Measurements from ENCODE around the gene GMCL2.
A peak's percentile ranks its signal among the peaks of the same experiment; 100 is the strongest.

Gene GMCL2

DNA sequence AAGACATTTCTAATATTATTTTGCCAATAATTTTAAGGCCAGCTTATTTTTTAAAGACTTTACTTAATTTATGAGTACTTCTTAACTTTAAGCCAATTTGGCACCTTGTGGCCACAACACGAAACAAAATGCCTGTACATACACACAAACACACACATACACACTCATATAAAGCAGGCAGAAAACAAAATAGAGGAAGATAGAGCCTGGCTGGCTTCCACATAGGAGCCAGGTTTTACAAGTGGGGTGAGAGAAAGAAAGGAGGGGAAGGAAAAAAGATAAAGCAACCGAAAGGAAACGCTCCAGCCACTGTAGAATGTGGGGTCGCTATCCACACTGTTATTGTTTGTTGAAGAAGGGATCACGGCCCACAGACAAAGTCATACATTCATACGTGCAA, 10.4 kb downstream of the GMCL2 start:
- FAIRE-seq, result no peak

DNA sequence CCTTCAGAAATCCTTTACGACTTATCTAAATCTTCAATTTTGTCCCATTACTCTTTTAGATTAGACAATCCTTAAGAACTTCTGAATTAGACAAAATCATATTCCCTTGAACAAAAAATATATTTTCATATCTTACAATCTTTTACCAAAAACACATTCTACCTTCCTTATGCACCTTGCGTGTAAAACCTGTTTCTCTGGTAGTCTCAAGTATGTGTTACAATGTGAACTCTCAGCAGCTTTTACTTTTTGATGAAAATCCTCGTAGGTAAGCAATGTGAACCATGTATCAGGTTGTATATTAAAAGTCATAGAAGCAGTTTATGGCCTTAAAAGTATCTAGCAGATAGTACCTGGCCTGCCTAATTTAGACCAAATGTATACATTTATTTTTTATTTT, 12.7 kb downstream of the GMCL2 start:
- FAIRE-seq, result no peak

DNA sequence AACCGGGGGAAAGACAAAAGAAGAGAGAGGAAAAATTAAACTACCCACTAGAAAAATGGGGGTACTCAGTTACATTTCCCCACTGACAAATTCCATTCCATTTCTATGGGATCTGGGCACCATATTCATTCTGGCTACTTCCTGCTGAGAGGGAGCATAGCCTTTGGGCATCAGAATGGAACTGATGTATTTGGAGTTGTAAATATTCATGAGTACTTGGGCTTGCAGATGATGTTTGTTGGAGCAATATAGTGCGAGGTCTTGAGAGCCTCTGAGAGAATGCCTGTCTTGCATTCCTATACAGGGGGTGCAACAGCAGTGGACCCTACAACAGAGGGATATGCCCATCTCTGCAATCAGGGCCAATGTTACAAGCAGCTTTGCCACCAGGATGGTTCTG, 16.7 kb downstream of the GMCL2 start:
- no peak for FAIRE-seq

DNA sequence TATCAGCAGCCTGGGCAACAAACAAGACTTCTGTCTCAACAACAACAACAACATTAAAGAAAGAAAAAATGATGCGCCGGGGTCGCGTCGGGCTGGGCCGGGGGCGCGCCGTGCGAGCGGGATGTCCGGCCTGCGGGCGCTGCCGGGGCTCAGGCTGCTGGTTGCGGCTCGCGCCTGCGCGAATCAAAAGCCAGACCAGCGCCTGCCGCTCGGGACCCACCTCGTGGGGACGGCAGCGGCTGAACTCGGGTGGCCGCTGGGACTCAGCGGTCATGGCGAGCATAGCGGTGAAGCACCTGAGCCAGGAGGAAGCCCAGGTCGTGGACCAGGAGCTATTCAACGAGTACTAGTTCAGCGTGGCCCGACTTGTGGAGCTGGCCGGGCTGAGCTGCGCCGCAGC, 21.6 kb downstream of the GMCL2 start:
- no peak for FAIRE-seq

DNA sequence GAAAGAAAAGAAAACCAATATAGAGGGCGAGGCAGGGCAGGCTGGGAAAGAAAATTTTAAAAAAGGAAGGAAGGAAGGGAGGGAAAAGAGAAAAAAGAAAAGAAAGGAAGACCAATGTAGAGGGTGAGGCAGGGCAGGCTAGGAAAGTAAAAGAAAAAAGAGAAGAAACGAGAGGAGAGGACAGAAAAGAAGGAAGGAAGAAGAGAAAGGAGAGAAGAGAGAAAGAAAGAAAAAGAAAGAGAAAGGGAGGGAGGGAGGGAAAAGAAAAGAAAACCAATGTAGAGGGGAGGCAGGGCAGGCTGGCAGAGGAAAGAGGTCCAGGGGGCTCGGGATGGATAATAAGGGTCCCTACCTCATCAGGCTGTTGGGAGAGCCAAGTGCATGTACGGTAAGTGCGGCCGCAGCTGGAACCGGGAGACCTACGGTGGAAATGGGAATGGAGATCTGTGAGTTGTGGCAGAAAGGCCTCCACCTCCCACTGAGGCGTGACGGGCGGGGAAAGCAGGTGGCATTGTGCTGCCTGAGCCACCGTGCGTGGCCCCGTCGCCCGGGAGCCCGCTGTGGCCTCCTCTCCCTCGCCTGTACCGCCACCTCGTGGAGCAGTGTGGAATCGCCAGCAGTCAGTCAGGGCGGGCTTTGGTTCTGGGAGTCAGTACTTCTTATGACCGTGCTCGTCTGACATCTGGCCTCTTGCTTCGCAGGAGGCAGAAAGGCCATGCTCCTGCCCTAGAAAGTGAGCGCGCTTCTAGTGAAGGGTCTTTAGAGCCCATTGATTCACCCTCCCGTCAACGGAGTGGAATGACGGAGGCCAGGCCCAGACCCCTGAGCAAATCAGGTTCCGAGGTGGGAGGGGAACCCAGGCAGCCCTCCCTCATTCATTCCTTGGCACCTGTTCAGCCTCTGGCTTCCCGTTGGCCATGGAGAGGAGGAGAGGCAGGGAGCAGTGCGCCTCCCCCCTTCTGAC, 23.1 kb downstream of the GMCL2 start:
- FAIRE-seq, result no peak

DNA sequence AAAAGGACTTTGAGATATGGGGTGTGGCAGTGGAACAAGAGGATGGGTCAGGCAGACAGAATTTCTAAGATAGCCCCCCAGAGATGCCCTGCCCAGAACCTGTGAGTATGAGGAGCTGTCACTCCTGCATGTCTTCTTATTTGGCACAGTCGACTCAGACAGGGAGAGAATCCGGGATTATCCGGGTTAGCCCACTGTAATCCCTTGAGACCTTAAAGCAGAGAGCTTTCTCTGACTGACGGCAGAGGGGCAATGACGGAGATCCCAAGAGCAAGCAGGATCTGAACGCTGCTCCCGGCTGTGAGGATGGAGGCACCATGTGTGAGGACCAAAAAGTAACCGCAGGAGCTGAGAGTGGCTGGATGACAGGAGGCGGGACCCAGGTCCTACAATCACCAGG, 24.7 kb downstream of the GMCL2 start:
- FAIRE-seq, result no peak

DNA sequence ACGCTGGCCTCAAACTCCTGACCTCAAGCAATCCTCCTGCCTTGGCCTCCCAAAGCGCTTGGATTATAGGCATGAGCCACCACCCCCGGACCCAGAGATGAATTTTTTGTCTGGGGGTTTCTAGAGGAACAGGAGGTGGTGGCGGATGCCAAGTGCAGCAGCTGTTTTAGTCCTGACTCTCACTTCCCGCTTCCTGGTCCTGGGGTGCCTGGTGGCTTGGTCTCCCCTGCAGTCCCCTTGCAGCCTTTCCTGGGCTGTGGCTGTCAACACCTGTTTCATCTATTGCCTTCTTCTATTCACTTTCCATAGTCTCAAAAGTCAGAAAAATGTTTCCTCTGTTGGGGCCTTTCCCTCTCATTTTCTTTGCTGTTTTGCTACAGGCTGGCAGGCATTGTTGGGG, 27.0 kb downstream of the GMCL2 start:
- FAIRE-seq, result no peak

DNA sequence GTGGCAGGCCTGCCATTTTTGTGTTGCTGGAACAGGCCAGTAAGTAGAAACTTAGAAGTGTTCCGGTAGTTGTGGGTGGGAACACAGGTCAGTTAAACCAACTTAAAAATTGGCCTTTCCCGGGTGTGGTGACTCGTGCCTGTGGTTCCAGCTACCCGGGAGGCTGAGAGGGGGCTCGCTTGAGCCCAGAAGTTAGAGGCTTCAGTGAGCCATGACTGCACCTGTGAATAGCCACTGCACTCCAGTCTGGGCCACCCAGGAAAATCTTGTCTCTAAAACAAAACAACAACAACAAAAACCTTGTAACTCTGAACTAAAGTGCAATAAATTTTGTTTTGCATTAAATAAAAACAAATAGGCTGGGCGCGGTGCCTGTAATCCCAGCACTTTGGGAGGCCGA, 32.1 kb downstream of the GMCL2 start:
- FAIRE-seq, result no peak

DNA sequence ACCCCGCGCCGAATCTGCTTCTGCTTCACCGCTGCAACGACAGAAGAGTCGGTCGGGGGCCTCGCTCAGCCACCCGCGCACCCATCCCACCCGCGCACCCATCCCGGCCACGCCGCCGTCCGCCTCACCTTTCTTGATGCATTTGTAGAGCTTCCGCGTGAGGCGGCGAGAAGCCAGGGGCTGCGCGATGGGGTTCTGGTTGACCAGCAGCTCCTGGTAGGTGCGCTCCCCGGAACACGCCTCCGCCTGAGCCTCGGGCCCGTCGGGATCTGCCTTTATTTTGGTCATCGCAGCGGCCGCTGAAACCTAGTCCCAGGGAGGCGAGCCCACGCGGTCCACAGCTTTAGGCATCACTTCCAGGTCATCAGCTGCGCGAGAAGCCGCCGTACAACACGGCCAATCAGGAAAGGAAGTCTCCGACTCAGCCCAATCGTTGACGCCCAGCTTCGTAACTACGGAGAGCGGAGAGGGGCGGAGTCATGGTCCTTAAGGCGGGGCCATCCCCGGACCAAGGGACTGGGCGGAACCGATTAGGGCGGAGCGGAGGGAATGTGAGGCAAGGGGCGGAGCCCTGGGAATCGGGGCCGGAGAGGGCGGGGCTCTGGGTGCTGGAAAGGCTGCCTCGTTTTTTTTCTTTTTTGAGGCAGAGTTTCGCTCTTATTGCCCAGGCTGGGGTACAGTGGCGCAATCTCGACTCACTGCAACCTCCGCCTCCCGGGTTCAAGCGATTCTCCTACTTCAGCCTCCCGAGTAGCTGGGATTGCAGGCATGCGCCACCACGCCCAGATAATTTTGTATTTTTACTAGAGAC, 33.4 kb downstream of the GMCL2 start, which contains the start of gene NHP2:
NHP2 (minus strand) TSS at position 356 of the 811 bp plus-strand sequence; CDS start at position 288, 68 bp downstream.
- FAIRE-seq, result peak; percentile 99

DNA sequence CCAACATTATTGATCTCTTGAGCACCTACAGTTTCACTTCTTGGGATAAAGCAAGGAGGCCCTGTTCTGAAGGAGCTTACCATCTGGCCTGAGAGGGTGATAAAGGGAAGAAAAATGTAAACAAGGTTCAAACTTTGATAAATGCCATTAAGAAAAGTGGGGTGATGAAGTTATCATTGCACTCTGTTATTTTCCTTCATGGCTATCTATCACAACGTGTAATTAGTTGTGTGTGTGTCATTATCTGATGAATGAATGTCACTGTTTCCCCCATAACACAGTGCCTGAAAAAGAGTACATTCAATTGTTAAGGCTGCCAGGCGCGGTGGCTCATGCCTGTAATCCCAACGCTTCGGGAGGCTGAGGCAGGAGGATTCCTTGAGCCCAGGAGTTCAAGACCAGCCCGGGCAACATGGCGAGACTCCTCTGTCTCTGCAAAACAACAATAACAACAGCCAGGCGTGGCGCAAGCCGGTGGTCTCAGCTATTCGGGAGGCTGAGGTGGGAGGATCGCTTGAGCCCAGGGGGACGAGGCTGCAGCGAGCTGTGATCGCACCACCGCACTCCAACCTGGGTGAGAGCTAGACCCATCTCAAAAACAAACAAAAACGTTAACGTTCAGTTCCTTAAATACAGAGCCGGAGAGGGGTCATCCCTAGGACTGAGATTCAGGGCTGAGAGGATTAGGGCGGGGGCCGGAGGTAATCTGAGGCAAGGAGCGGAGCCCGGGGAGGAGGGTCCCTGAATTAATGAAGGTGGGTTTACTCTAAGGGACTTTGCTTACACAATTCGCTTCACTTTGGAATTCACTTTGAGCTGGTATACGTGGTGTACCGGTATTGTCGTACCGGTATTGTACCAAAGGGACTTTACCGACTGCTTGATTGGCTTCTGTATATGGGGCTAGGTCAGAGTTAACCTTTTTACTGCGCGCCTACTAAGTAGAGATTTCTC, 34.4 kb downstream of the GMCL2 start:
- no peak for FAIRE-seq

DNA sequence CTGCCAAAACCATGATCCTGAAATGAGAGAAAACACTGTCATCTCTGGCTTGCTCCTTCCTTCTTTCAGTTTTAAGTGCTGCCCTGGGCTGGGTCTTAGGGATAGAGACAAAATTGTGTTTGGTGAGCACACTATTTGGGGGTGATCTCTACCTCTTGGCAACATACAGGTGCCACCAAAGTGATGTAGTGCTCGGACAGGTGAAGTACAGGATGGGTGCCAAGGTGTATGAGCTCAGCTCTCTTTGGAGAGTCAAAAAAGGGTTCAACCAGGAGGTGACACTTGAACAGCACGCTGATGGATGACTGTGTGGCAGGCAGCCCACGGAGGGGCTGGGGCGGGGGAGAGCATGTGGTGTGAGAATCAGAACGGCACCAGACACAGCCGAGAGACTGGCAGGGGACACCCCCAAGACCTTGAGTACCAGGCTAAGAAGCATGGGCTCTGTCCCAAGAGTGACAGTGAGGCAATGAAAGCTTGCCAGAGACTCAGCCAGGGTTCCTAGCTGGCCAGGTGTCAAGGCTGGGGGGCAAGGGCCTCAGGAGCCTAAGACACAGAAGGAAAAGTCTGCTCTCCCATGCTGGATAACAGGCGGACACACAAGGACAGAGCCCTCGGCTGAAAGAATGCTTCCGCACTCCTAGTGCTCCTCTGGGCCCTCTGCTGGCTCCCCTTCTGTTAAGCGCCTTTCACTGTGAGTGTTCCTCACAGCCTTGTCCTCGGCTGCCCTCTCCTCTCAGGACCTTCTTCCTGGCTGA, 36.0 kb downstream of the GMCL2 start:
- FAIRE-seq, result no peak

DNA sequence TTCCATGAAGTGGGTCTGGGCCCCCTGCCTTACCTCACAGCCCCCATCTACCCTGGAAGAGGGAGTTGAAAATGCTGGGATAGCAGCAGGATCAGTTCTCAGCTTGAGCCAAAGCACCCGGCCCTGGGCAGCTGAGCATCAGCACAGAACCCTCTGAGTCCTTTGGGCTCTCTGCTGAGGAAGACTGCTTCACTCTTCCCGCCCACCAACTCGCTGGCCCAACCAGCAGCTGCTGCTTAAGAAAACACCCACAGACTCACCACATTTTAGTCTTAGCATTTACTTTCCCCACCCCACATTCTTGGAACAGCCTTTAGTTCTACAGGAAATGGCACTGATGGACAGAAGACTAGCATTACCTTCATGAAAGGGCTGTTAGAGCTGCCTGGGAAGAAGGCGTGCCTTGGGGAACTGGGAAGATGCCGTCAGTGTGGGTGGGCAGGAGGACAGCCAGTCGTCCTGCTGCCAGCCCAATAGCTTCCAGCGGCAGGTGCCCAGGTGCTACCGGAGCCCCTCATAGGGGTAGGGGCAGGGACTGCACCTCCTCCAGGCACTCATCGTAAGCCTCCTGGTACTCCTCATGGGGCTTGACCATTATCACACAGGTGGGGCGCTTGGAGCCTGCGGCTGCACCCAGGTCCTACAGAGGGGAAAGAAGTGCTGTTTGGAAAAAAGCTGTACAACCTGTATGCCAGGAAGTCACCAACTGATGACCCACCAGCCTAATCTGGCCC, 37.8 kb downstream of the GMCL2 start:
- FAIRE-seq, result no peak

DNA sequence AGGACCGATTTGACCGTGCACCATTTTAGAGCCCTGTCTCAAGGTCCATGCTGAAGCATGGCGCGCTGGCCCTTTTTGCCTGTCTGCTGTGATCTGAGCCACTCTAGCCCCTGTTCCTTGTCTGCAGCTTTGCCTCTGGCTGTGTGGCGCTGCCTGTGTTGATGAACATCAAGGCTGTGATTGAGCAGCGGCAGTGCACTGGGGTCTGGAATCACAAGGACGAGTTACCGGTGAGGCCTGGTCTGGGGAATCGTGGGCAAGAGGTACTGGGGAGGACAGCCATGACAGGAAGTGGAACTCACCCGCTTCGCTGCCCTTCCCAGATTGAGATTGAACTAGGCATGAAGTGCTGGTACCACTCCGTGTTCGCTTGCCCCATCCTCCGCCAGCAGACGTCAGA, 39.8 kb downstream of the GMCL2 start:
- no peak for FAIRE-seq

DNA sequence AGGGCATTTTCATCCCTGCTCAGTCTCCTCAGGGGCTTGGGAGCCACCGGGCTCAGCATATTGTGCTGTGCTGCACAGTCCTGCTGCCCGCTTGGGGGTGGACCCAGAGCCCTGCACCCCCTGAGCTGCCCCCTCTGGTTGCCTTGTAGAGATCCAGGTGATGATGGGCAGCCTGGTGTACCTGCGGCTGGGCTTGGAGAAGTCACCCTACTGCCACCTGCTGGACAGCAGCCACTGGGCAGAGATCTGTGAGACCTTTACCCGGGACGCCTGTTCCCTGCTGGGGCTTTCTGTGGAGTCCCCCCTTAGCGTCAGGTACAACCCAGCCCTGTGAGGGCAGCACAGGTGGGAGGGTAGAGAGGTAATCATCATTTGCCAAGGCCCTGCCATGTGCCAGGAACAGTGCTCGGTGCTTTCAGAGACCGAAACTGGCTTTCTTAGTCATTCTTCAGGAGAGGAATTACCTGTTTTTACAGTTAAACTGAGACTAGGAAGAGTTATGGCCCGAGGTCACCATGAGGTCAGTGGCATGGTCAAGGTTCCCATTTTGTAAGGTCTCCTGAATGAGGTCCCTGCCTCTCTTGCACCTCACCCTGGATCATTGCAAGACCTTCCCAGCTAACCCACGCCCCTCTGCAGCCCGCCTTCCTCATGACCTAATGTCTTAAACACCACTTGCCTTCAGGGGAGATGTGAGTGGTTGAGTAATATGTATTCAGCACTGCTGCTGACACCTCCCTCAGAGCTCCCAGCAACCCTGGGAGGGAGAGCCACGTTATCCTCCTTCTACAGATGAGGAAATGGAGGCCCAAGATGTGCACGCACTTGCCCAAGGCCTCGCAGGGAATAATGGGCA, 41.0 kb downstream of the GMCL2 start:
- FAIRE-seq, result no peak

DNA sequence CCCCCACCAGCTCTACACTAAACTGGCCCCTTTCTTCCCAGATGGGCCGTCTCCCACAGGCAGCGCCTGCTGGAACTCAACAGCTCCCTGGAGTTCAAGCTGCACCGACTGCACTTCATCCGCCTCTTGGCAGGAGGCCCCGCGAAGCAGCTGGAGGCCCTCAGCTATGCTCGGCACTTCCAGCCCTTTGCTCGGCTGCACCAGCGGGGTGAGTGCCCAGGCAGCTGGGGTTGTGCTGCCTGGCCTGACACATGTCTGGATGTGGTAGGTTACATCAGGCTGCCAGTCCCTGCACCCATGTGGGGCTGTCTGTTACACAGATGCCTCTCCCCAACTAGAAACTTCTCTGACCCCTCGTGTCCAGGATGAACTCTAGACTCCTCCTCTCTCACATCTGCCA, 43.3 kb downstream of the GMCL2 start:
- FAIRE-seq, result no peak

DNA sequence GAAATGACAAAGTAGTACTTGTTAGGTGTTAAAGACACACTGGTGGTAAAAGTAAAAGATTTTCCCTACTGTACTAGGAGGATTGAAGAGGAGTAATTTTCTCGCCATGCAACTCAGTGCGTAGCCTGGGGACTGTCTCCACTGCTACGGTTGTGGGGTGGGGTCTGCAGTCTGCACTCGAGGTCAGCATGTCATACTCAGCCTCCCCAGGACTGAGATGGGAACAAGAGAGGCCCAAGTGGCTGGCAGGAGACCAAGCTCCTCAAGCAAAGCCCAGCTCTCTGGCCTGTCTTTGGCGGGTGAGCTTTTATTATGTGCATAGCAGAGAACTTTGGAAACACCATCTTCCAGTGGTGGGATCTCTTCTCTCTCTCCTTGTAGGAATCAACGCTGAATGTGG, 43.9 kb downstream of the GMCL2 start:
- no peak for FAIRE-seq

DNA sequence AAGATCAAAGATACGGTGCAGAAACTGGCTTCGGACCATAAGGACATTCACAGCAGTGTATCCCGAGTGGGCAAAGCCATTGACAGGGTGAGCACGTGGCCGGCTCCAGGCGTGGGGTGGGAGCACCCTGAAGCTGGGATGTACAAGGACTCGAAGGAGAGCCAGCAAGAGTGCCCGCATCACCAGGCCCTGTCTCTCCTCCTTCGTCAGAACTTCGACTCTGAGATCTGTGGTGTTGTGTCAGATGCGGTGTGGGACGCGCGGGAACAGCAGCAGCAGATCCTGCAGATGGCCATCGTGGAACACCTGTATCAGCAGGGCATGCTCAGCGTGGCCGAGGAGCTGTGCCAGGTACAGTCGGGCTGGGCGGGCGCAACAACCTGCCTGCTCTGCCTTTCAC, 44.5 kb downstream of the GMCL2 start:
- FAIRE-seq, result no peak

DNA sequence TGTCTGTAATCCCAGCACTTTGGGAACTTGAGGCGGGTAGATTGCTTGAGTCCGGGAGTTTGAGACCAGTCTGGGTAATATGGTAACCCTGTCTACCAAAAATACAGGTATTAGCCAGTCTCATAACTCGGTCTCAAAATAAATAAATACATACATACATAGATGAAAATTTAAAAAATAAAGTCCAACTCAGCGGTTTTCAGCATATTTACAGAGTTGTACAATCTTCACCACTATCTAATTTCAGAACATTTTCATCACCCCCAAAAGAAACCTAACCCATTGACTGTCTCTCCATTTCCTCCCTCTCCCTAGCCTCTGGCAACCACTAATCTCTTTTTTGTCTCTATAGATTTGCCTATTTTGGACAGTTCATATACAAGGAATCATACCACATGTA, 45.6 kb downstream of the GMCL2 start:
- FAIRE-seq, result no peak

DNA sequence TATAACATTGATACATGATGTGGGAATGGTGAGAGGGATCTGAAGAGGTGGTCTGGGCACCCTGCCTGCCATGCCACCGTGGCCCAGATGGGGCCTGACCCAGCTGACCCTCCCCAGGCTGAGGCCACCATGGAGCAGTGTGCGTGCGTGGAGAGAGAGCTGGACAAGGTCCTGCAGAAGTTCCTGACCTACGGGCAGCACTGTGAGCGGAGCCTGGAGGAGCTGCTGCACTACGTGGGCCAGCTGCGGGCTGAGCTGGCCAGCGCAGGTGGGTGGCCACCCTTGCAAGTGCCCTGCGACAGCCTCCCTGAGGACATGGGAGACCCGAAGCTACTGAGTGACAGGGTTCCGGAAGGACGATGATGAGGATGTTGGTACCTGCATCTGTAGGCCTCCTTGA, 49.2 kb downstream of the GMCL2 start:
- no peak for FAIRE-seq

DNA sequence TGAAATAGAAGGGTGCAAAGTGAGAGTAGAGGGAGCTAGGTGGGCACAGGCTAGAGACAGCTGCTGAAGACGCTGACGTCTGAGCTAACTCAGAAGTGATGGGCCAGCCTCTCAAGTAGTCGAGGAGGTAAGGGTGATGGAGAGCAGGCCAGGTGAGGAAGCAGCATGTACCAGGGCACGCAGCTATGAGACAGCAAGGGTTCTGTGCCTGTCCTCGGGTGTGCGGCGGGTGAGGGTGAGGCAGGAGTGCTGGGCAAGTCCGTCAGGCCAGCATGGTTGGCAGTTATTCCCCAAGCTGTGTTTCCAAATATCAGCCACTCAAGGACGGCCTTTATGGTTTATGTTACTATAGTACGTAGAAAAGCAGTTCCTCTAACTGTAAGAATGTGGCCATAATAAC, 50.2 kb downstream of the GMCL2 start:
- no peak for FAIRE-seq
